ENCODE data around the gene MCM5. TPM values are rescaled to one million over a fixed set of nuclear protein-coding genes. Genes with fewer than 3 reads are reported as not detected.

Gene MCM5
- total RNA-seq, 1 experiment from 2014 or later: 145 TPM

GRCh38 chr22:35401863-35402262 lies 1.9 kb downstream of the MCM5 start:
- DNase-seq (ENCODE audit: low read depth): no peak

DNA sequence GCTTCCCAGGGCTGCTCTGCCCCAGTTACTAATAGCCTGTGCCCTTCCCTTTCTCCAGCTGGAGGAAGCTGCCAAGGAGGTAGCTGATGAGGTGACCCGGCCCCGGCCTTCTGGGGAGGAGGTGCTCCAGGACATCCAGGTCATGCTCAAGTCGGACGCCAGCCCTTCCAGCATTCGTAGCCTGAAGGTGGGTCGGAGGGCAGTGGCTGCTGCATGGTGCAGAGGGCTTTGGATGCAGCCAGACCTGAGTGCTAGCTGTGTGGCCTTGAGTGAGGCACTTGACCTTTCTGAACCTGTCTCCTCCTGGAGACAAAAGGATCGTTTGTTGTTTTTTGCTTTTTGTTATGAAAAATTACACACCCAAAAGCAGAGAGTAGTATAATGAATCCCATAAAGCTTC lies 3.4 kb downstream of the MCM5 start:
- no peak for DNase-seq (ENCODE audit: low read depth)

DNA sequence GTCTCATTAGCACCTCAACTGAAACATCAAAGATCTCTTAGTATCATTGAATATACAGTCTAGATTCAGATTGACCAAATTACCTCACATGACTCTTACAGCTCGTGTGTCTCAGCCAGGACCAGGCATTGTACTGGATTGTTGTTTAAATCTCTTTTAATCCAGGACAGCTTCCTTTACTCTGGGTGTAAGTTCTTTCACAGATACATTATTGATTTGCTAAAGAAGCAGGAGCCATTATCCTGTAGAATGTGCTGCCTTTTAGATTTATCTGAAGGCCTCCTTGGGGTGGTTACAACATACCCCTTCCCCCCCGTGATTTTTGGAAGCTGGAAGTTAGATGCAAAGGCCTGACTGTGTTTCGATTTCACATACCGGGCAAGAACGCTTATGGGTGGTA lies 4.2 kb downstream of the MCM5 start:
- no peak for DNase-seq (ENCODE audit: low read depth)

GRCh38 chr22:35406443-35406842 lies 6.5 kb downstream of the MCM5 start:
- no peak for DNase-seq (ENCODE audit: low read depth)

- no peak for DNase-seq (ENCODE audit: low read depth)
Measured at GRCh38 chr22:35407362-35407761, 7.4 kb downstream of the MCM5 start.

GRCh38 chr22:35409783-35410662 lies 10.1 kb downstream of the MCM5 start:
- DNase-seq (ENCODE audit: low read depth): no peak

GRCh38 chr22:35410663-35411034 lies 10.7 kb downstream of the MCM5 start:
- DNase-seq (ENCODE audit: low read depth): no peak

GRCh38 chr22:35411102-35411501 lies 11.2 kb downstream of the MCM5 start:
- no peak for DNase-seq (ENCODE audit: low read depth)

DNA sequence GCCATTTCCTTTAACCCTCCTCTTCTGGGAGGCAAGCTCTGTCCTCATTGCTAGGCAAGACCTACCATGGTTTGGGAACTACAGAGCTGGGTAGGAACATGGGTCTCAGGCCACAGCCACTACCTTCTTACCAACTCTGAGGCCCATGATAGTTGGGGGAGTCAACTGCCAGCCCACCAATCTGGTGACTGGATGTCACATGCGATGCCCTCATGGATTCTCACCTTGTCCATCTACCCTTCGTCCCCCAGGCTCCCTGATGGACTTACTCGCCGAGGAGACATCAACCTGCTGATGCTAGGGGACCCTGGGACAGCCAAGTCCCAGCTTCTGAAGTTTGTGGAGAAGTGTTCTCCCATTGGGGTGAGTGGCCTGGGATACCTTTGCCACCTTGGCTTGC lies 13.7 kb downstream of the MCM5 start:
- DNase-seq (ENCODE audit: low read depth): no peak

DNA sequence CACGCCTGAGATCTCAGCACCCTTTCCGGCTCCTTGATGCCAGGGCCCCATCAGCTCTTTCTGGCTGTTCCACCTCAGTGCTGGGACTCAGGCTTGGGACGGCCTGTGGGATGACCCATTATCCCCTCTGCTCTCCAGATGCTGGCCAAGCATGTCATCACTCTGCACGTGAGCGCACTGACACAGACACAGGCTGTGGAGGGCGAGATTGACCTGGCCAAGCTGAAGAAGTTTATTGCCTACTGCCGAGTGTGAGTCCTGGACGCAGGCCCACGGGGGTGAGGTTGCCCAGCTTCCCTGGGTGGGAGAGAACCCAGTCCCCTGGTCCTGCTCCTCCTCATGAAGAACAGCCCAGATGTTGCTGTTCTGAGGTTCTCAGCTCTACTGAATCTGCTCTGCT lies 17.7 kb downstream of the MCM5 start:
- DNase-seq (ENCODE audit: low read depth): no peak

DNA sequence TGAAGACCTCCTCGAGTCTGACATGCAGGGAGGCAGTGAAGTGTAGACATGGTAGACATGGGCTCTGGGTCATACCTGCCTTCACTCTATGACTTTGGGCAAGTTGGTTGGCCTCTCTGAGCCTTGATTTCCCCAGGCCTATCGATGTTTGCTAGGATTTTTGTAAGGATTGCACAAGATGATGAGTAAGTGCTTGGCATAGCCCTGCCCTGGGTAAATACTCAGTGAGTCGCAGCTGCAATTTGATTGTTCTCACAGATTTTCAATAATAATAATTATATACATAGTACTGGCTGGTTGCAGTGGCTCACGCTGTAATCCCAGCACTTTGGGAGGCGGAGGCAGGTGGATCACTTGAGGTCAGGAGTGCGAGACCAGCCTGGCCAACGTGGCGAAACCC lies 18.1 kb downstream of the MCM5 start:
- no peak for DNase-seq (ENCODE audit: low read depth)

DNA sequence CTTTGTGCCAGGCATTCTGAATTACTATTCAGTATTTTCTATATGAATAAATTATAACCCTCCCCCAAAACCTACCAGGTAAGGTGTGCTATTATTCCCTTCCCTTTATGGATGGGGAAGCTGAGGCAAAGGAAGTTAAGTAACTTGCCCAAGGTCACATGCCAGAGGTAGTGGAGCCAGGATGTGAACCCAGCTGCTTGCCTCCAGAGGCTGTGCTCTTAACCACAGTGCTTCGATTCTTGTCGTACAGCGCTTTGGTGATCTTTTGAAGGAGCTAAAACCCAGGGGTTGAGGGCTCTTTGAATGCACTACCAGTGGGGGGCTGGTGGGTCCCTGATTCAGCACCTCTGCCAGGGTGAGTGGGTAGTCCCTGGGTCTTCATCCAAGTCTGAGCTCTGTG lies 18.8 kb downstream of the MCM5 start:
- DNase-seq (ENCODE audit: low read depth): no peak

DNA sequence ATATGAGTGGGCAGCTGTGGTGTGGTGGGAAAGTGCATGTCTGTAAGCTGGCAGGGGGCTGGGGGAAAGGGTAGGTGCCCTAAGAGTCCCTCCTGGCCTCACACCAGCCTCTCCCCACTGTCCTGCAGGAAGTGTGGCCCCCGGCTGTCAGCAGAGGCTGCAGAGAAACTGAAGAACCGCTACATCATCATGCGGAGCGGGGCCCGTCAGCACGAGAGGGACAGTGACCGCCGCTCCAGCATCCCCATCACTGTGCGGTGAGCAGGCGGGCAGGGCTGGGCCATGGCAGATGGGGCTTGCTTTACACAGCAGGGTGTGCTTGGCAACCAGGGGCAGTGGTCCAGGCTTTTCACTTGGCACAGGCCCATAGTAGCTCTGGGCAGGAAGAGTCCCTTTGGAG lies 19.8 kb downstream of the MCM5 start:
- DNase-seq (ENCODE audit: low read depth): no peak

- no peak for DNase-seq (ENCODE audit: low read depth)
Measured at GRCh38 chr22:35421121-35421520, 21.2 kb downstream of the MCM5 start.

DNA sequence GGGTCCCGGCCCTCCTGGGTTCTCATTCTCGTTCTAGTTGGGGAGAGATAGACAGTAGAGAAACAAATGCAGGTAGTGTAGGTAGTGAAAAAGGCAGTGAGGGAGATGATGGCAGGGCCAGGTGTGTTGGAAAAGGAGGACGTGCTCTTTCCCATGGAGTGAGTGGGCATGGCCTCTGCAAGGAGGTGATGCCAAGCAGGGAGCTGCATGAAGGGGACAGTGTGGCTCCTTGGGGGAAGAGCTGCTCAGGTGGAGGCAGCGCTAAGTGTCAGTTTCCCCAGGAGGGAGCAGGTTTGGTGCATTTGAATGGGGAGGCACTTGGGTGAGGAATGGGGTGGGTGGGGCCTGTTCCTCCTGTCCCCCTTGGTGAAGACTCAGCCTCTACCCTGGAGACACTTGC lies 22.2 kb downstream of the MCM5 start:
- DNase-seq (ENCODE audit: low read depth): no peak

DNA sequence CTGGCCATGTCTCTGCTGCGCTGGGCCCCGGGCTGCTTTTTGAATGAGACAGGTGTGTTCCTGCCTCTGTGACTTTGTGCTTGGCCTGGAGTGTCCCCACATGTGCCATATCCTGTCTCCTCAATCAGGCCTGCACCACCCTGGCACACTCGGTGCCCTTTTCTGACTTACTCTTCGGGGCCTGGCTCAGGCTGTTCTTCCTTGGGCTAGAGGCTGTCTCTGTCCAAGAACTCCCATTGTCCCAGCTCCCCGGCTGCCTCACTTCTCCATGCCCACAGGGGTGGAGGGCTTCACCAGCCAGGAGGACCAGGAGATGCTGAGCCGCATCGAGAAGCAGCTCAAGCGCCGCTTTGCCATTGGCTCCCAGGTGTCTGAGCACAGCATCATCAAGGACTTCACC lies 23.0 kb downstream of the MCM5 start:
- no peak for DNase-seq (ENCODE audit: low read depth)

- DNase-seq (ENCODE audit: low read depth): no peak
Measured at GRCh38 chr22:35424081-35424480, 24.1 kb downstream of the MCM5 start.

DNA sequence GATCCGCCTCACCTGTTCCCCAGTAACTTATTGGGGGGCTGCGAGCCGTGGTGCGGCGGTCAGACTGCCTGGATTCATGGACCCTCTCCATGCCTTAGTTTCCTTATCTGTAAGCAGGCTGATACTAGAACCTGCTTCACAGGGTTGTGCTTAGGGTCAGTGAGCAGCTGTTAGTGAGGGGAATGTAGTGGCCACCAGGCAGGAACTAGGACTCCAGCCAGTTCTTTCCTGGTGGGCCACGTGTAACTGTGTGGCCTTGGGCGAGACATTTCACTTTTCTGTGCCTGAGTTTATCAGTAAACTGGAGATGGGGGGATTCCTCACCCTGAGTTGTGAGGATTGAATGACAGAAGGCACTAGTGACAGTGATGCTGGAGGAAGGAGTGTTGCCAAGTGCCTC lies 24.8 kb downstream of the MCM5 start:
- DNase-seq (ENCODE audit: low read depth): no peak

DNA sequence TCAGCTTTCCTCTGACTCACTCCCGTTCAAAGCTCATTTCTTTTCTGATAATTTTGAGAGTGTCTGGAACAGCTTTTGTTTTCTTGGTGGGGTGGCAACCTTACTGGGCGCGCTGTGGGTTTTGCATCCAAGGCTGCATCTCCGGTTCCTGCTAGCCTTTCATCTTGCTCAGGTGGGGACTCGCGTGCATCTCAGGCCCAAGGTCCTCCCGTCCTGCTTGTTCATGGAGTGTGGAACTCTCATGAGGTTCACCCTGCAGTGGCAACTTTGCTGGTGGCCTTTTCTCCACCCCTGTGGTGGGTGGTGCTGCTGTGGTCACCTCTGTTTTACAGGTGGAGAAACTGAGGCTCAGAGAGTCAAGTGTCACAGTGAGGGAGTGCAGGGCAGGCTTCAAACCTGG lies 25.6 kb downstream of the MCM5 start:
- DNase-seq (ENCODE audit: low read depth): no peak

DNA sequence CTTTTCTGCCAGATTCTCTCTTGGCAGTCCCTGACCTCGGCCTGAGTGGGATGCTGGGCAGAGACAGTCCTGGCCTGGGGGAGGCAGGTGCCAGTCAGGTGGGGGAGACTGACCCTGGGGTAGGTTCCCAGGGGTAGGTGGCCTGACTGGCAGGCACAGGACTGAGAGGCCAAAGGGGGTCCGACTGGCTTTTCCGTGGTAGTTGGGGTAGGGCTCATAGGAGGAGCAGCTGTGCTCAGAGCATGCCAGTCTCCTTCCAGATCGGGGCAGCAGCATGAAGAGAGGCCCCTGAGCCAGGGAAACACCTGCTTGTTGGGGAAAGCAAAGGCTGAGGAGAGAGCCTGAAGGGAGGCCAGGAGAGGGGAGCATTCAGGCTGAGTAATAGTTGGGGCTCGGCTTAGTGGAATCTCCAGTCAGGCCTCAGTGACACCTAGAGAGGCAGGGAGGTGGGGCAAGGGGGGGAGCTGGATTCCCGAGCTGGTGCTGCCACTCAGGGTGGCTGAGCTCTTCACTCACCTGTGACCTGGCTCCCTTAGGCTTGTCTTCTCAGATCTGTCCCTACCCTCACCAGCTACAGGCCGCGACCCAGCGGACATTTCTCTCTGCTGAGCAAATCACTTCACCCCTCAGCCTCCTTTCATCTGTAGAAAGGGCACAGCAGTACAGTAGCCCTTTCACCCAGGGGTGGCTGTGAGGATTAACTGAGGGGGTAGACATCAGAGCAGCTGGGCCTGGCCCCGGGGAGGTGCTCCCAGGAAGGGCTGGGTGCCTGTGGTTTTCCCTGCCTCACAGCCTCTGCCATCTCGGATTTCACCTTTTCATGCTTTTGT lies 26.2 kb downstream of the MCM5 start:
- peak; percentile 58 for DNase-seq (ENCODE audit: low read depth)

DNA sequence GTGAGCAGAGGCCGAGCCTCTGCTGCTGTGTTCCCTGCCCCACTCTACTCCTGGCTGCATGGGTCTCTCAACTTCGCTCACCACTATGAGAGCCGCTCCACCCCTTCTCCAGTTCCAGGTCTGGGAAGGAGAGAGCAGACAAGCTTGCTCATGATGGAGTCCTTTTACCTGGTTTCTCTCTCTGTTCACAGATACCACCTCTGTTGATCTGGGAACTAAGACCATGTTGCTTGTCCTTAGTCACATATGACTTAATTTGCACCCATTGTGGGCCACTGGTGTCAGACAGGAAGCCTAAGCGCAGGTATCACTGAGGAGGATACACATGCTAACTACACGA lies 26.8 kb downstream of the MCM5 start:
- DNase-seq (ENCODE audit: low read depth): no peak

- DNase-seq (ENCODE audit: low read depth): peak; percentile 95
Measured at GRCh38 chr22:35430897-35431322, 31.0 kb downstream of the MCM5 start.
